Ovary (tissue), 3 donors: Measurements from ENCODE around the gene EYA2.

Experiments
- CTCF ChIP-seq, 3 donors: fragments of 450-650 bp in 2 of 3; fragments of 200-600 bp in 1 of 3; IDR thresholded peaks; one replicate each; pipeline versions ENCODE4 v1.5.1 to v1.8.0; 2016 to 2022; ENCODE audit warnings: antibody characterized with exemption in 3 of 3, mild to moderate bottlenecking in 1 of 3
- EP300 ChIP-seq: sonication (generic); formaldehyde crosslinking; IDR thresholded peaks from one replicate; pipeline ENCODE4 v1.6.1; 2017; ENCODE audit warnings: antibody characterized with exemption
- POLR2A ChIP-seq: fragments of 450-650 bp; IDR thresholded peaks from one replicate; pipeline ENCODE4 v1.6.1; 2017; ENCODE audit warnings: antibody characterized with exemption, mild to moderate bottlenecking, moderate library complexity
- donor health status: DM: no; HTN: no; CAD: no.

- TF ChIP-seq EP300 (no peak), CTCF (IDR thresholded peaks at IDR 0.05) (no peak), POLR2A (no peak)
Measured at GRCh38 chr20:47020231-47020630, 125.6 kb downstream of the EYA2 start.
